ENCODE results near the gene POGZ.

DNA sequence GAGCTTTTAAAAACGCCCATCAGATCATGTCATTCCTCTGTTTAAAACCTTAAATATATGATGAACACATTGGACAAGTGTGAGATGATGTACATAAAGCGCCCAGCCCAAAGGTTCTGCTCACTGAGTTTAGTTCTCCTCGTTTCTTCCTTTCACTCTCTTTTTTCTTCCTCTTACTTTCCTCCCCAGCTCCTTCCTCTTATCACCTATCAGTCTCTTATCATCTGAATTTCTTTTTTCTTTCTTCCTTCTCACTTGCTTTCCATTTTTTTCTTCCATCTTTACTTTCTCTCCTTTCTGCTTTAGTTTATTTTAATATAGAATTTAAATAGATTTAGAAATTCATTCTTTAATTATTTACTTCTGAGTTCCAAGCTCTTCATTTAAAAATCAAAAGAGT lies 17.8 kb upstream of the POGZ start:
- TF ChIP-seq, protein P1, sequence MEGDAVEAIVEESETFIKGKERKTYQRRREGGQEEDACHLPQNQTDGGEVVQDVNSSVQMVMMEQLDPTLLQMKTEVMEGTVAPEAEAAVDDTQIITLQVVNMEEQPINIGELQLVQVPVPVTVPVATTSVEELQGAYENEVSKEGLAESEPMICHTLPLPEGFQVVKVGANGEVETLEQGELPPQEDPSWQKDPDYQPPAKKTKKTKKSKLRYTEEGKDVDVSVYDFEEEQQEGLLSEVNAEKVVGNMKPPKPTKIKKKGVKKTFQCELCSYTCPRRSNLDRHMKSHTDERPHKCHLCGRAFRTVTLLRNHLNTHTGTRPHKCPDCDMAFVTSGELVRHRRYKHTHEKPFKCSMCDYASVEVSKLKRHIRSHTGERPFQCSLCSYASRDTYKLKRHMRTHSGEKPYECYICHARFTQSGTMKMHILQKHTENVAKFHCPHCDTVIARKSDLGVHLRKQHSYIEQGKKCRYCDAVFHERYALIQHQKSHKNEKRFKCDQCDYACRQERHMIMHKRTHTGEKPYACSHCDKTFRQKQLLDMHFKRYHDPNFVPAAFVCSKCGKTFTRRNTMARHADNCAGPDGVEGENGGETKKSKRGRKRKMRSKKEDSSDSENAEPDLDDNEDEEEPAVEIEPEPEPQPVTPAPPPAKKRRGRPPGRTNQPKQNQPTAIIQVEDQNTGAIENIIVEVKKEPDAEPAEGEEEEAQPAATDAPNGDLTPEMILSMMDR (conservative IDR thresholded peaks at IDR 0.05; ENCODE audit: low read depth, low read length) = no peak
- no peak for TF ChIP-seq CEBPB (IDR thresholded peaks at IDR 0.05; ENCODE audit: low read depth, low read length)
- TF ChIP-seq RAD21 (IDR thresholded peaks at IDR 0.05; ENCODE audit: low read length) = no peak
- TF ChIP-seq, protein P2, sequence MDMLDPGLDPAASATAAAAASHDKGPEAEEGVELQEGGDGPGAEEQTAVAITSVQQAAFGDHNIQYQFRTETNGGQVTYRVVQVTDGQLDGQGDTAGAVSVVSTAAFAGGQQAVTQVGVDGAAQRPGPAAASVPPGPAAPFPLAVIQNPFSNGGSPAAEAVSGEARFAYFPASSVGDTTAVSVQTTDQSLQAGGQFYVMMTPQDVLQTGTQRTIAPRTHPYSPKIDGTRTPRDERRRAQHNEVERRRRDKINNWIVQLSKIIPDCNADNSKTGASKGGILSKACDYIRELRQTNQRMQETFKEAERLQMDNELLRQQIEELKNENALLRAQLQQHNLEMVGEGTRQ (IDR thresholded peaks at IDR 0.05; ENCODE audit: low read depth, low read length) = no peak
- TF ChIP-seq RFX5 (IDR thresholded peaks at IDR 0.05; ENCODE audit: low read depth, low read length) = no peak
- no peak for TF ChIP-seq POLR2A (IDR thresholded peaks at IDR 0.05; ENCODE audit: low read depth, low read length)
- TF ChIP-seq SMC3 (IDR thresholded peaks at IDR 0.05; ENCODE audit: low read depth, low read length) = no peak
- TF ChIP-seq FOS (IDR thresholded peaks at IDR 0.05; ENCODE audit: low read depth, low read length) = no peak
- TF ChIP-seq MXI1 (IDR thresholded peaks at IDR 0.05; ENCODE audit: borderline replicate concordance, low read depth, low read length) = no peak

All from IMR-90 (cell line).